ENCODE results near the gene FXR2.
A peak's percentile ranks its signal among the peaks of the same experiment; 100 is the strongest.
"Not testable (repeated sequence)": the region's sequence is repeated elsewhere in the genome, so short reads cannot be mapped to it uniquely, and the experiment has no call there.

Gene FXR2

DNA sequence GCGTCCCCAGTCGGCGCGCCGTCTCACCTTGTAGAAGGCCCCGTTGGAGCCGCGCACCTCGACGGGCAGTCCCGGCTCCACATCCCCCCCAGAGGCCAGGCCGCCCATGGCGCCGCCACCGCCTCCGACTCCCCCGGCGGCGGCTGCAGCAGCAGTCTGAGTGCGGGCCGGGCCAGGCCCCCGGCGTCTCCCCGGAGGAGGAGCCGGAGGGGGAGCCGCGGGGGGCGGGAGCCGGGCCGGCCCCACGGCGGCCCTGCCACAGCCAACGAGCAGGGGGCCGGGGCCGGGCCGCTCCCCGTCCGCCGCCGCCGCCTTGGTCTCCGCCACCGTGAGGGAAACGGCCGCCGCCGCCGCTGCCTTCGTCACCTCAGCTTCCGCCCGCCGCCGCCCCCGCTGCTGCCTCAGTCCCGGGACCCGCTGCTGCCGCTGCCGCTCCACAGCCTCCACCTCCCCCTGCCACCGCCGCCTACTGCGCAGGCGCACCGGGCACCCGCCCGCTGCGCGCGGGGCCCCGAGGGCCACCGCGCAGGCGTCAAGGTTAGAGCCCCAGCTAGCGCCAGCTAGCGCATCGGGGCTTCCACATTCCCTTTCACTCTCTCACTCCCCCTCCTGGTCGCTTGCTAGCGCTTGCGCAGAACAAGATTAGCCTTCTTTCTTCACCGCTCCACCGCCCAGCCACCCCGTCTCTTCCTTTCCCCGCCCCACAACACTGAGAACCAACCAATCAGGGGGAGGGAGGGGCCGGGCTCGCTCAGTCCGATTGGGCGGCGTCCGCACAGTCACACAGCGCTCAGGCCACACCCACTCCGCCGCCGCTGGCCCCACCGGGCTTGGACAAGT is at the start of gene FXR2:
Gene FXR2 (minus strand): TSS at position 473 of the 840 bp plus-strand sequence. CDS start 365 bp downstream, at position 108.
- peak; percentile 95 for DNase-seq (ENCODE audit: low read depth)

DNA sequence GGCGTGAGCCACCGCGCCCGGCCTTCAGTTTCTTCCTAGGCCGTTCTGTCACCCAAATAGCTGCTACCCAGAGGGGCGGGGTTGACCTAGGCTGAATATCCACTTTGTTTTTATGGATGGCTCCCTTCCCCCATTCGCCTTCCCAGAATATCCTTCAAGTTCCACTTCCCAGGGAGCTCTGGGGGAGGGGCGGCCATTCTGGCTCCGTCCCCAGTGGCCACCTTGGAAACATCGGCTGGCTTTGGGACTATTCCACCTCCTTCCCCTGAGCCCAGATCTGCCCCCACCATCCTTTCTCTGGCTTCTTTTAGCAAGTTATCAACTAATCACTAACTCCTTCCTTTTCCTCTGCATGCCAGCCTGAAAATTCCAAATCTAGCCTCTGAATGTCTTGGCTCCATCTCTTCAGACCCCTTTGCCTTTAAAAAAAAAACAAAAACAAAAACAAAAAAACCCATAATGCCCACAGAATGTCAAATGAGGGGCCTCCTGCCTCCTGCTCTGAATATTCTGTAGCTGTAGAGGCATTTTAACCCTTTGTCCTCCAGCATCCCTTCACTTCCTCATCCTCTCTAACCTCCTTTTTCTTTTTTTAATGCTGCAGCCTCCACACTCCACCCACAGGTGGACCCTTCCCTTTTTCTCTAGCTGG is 42.4 kb upstream of the FXR2 start:
- DNase-seq (ENCODE audit: low read depth): no peak

DNA sequence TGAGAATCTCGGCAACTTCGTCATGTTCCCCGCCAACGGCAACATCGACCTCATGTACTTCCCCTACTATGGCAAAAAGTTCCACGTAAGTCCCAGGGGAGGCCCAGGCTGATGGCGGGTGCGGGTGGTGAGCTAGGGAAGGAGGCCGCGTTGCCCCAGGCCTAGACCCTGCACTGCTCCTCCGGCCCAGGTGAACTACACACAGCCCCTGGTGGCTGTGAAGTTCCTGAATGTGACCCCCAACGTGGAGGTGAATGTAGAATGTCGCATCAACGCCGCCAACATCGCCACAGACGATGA is 40.8 kb upstream of the FXR2 start:
- DNase-seq (ENCODE audit: low read depth): no peak

GRCh38 chr17:7654832-7655540 is 40.3 kb upstream of the FXR2 start:
- DNase-seq (ENCODE audit: low read depth): no peak

- DNase-seq (ENCODE audit: low read depth): no peak
These were observed 38.0 kb upstream of the FXR2 start for GRCh38 chr17:7652388-7653356.

- DNase-seq (ENCODE audit: low read depth): no peak
These were observed 37.1 kb upstream of the FXR2 start for GRCh38 chr17:7651665-7652387.

GRCh38 chr17:7651097-7651664 is 36.5 kb upstream of the FXR2 start:
- no peak for DNase-seq (ENCODE audit: low read depth)

DNA sequence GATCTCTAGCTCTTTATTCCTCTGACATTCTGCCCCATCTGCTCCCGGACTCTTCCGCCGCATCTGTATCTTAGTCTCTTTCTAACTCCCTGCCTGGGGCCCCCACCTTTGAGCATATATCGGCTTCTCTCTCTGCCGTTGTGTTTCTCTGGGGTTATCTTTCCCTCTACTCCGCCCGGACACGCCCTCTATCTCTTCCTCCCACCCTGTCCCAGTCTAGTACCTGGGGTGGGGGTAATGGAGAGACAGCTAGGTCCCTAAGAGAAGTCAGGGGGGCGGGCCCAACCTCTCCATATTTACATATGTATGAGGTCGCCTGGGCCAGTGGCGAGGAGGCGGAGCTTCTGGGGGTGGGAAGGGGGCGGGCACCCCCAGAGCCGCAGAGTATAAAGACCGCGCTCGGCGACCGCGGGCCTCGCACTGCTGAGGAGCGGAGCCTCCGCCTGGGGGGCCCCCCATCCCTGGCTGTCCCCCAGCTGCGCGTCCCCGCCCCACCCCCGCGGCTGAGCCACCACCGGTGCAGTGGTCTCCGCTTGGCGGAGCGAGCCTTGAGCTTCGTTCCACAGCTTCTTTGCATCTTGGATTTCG is 35.9 kb upstream of the FXR2 start, which contains the start of gene ATP1B2:
Gene ATP1B2 (plus strand): TSS at position 418 of the 588 bp plus-strand sequence. CDS start 593 bp downstream, outside the sequence.
- DNase-seq (ENCODE audit: low read depth): no peak

- no peak for DNase-seq (ENCODE audit: low read depth)
These were observed 32.3 kb upstream of the FXR2 start for GRCh38 chr17:7647018-7647417.

GRCh38 chr17:7646457-7646856 is 31.8 kb upstream of the FXR2 start:
- DNase-seq (ENCODE audit: low read depth): no peak

DNA sequence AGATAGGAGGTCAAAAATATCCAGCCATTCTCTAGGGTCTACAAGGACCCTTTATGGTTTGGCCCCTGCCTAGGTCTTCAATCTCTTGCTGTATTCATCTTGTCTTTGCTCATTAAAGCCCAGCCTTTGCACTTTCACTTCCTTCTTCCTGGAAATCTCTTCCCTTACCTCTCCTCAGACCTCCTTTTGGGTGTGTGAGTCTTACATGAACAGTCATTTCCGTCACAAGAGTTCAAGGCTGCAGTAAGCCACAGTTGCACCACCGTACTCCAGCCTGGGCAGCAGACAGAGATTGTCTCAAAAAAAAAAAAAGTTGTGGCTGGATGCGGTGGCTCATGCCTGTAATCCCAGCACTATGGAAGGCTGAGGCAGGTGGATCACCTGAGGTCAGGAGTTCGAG is 30.1 kb upstream of the FXR2 start:
- no peak for DNase-seq (ENCODE audit: low read depth)

DNA sequence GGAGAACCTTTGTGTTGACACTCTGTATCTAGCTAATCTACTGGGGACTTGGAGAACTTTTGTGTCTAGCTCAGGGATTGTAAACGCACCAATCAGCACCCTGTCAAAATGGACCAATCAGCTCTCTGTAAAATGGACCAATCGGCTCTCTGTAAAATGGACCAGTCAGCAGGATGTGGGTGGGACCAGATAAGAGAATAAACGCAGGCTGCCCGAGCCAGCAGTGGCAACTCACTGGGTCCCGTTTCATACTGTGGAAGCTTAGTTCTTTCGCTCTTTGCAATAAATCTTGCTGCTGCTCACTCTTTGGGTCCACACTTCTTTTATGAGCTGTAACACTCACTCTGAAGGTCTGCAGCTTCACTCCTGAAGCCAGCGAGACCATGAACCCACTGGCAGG is 26.9 kb upstream of the FXR2 start:
- not testable (repeated sequence) for DNase-seq (ENCODE audit: low read depth)

GRCh38 chr17:7640783-7641182 is 26.1 kb upstream of the FXR2 start:
- DNase-seq (ENCODE audit: low read depth): no peak

- no peak for DNase-seq (ENCODE audit: low read depth)
These were observed 21.5 kb upstream of the FXR2 start for GRCh38 chr17:7636163-7636562.

DNA sequence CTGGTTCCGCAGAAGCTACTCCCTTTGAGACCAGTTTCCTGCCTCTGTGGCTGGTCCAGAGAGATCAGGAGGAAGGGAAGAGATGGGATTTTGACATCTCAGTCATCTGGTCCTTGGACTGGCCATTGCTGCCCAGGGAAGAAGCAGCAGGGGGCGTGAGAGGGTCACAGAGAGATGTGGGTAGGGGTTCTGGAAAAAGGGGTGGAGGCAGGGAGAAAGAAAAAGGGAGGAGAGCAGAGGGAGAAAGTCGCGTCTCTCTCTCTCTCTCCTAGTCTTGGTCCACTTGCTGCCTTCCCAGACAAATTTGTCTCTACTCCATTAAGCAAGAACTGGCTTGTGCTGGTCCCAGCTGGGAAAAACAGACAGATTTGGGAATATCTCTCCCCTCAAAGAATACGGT is 19.7 kb upstream of the FXR2 start:
- DNase-seq (ENCODE audit: low read depth): no peak

DNA sequence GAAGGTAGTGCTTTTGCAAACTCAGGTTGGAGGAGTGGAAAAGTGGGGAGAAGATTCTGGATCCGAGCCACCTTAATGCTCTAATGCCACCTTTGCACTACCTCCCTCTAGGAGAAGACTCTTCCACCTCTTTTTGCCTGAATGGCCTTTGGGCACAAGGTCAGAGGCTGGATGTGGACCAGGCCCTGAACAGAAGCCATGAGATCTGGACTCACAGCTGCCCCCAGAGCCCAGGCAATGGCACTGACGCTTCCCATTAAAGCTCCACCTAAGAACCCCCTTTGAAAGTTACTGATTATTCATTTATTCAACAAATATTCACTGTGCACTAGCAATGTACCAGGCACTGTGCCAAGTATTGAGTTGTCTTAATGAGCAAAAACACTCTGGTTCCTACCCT is 18.4 kb upstream of the FXR2 start:
- DNase-seq (ENCODE audit: low read depth): no peak

DNA sequence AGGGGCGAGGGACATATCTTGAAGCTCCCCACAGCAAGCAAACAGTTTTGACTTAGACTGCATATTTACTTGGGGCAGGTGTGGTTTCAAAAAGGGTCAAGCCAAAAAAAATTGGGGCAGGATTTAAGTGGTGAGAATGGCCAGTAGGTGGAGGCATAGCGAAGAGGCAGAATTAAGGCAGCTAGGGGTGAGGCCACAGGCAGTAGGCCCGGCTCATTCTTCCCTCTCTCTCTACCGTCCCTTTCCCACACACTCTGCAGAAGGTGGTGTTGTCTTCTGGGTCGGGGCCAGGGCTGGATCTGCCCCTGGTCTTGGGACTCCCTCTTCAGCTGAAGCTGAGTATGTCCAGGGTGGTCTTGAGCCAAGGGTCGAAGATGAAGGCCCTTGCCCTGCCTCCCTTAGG is 17.8 kb upstream of the FXR2 start:
- no peak for DNase-seq (ENCODE audit: low read depth)

DNA sequence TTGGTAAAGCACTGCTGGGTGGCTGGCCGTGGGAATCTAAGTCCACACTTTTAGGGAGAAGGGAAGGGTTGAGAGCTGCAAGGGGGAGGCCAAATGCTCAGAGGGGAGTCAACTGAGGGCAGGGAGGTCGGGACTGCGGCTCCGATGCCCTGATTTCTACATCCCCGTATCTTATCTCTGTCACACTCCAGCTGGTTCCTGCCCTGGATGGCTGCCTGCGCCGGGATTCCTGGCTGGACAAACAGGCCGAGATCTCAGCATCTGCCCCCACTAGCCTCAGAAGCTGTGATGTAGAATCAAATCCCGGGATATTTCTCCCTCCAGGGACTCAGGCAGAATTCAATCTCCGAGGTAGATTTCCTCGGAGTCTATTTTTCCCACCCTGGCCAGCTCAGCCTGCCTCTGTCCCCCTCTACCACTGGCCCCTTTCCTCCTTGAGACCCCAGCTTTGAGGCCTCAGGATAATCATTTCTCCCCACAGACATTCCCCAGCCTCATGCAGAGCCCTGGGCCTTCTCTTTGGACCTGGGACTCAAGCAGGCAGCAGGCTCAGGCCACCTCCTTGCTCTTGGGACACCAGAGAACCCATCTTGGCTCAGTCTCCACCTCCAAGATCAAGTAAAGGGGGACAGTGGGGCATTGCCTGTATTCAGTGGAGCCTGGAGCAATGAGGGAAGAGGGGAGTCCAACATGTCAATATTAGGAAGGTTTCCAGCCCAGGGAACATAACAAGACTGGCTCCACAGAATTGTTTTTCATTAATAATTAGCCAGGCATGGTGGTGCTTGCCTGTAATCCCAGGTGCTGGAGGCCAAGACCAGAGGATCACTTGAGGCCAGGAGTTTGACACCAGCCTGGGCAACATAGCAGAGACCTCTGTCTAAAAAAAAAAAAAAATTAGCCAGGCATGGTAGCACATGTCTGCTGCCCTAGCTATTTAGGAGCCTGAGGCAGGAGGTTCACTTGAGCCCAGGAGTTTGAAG is 17.0 kb upstream of the FXR2 start:
- no peak for DNase-seq (ENCODE audit: low read depth)

DNA sequence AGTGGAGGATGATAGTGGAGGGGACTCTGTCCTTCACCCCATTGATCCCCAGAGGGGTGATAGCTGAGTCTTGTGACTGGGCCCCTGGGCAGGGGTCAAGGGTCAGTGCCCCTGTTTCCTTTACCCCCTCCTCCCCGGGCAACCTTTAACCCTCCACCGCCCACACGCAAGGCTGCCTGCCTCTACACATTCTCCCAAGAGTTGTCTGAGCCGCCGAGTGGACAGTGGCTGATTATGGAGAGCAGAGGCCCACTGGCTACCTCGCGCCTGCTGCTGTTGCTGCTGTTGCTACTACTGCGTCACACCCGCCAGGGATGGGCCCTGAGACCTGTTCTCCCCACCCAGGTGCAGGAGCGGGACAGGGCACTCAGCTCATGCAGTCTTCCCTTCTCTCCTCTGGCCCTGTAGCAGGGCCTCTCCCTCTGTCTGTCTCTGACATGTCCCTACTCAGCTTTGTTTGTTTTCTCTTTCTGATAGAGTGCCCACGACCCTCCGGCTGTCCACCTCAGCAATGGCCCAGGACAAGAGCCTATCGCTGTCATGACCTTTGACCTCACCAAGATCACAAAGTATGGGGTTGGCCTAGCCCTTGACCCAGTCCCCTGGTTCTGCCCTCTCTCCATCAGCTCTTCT is 15.4 kb upstream of the FXR2 start, which contains the start of gene SHBG:
Gene SHBG (plus strand): TSS at position 197 of the 633 bp plus-strand sequence. CDS start 38 bp downstream, at position 235.
- no peak for DNase-seq (ENCODE audit: low read depth)

All from HS-27A (cell line).